ENCODE data around the gene RASGRF2. TPM values are rescaled to one million over a fixed set of nuclear protein-coding genes. Genes with fewer than 3 reads are reported as not detected.

RASGRF2 gene
- total and polyA plus RNA-seq, 2 of the 13 experiments (the other 11 are each of a cell fraction or from before 2014, with no cell fraction given): 23.6 to 29.0 TPM

DNA sequence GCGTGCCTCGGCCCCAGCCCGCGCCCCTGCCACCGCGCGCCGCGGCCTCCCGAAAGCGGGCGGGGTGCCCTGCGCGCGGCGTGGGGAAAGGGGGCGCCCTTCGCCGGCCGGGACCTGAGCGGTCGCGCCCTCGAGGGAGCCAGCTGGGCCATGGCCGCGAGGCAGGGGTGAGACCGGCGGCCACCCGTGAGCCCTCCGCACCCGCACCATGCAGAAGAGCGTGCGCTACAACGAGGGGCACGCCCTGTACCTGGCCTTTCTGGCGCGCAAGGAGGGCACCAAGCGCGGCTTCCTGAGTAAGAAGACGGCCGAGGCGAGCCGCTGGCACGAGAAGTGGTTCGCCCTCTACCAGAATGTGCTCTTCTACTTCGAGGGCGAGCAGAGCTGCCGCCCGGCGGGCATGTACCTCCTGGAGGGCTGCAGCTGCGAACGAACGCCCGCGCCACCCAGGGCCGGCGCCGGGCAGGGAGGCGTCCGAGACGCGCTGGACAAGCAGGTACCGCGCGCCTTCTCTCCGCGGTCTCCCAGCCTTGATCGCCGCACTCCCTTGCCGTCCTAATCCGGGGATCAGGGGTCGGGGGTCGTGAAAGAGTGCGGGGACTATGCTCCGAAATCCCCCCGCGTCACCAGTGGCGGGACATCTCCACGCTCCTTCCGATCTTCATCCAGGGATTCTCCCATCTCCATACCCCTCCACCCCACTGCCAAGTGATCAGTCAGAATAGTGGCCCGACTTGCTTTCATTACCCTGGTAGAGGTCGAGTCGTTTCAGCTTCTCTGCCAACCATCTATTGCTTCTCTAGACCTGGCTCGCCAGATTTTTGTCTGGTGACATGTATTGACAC lies 590 bp downstream of the RASGRF2 start (continued):
- TF ChIP-seq, protein P1, sequence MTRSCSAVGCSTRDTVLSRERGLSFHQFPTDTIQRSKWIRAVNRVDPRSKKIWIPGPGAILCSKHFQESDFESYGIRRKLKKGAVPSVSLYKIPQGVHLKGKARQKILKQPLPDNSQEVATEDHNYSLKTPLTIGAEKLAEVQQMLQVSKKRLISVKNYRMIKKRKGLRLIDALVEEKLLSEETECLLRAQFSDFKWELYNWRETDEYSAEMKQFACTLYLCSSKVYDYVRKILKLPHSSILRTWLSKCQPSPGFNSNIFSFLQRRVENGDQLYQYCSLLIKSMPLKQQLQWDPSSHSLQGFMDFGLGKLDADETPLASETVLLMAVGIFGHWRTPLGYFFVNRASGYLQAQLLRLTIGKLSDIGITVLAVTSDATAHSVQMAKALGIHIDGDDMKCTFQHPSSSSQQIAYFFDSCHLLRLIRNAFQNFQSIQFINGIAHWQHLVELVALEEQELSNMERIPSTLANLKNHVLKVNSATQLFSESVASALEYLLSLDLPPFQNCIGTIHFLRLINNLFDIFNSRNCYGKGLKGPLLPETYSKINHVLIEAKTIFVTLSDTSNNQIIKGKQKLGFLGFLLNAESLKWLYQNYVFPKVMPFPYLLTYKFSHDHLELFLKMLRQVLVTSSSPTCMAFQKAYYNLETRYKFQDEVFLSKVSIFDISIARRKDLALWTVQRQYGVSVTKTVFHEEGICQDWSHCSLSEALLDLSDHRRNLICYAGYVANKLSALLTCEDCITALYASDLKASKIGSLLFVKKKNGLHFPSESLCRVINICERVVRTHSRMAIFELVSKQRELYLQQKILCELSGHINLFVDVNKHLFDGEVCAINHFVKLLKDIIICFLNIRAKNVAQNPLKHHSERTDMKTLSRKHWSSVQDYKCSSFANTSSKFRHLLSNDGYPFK (CRISPR knock-in tag; IDR thresholded peaks at IDR 0.05; ENCODE audit: borderline replicate concordance): peak; percentile 48
- peak; percentile 19 for TF ChIP-seq MED8 (CRISPR knock-in tag; IDR thresholded peaks at IDR 0.05; ENCODE audit: insufficient replicate concordance)
- TF ChIP-seq GMEB2 (CRISPR knock-in tag; IDR thresholded peaks at IDR 0.05; ENCODE audit: low read depth): no peak
- peak; percentile 70; the same call in 1 of the 2 replicates for TF ChIP-seq ZNF563 (CRISPR knock-in tag; IDR thresholded peaks at IDR 0.05)
- TF ChIP-seq, protein P2, sequence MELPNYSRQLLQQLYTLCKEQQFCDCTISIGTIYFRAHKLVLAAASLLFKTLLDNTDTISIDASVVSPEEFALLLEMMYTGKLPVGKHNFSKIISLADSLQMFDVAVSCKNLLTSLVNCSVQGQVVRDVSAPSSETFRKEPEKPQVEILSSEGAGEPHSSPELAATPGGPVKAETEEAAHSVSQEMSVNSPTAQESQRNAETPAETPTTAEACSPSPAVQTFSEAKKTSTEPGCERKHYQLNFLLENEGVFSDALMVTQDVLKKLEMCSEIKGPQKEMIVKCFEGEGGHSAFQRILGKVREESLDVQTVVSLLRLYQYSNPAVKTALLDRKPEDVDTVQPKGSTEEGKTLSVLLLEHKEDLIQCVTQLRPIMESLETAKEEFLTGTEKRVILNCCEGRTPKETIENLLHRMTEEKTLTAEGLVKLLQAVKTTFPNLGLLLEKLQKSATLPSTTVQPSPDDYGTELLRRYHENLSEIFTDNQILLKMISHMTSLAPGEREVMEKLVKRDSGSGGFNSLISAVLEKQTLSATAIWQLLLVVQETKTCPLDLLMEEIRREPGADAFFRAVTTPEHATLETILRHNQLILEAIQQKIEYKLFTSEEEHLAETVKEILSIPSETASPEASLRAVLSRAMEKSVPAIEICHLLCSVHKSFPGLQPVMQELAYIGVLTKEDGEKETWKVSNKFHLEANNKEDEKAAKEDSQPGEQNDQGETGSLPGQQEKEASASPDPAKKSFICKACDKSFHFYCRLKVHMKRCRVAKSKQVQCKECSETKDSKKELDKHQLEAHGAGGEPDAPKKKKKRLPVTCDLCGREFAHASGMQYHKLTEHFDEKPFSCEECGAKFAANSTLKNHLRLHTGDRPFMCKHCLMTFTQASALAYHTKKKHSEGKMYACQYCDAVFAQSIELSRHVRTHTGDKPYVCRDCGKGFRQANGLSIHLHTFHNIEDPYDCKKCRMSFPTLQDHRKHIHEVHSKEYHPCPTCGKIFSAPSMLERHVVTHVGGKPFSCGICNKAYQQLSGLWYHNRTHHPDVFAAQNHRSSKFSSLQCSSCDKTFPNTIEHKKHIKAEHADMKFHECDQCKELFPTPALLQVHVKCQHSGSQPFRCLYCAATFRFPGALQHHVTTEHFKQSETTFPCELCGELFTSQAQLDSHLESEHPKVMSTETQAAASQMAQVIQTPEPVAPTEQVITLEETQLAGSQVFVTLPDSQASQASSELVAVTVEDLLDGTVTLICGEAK (IDR thresholded peaks at IDR 0.05): no peak
- TF ChIP-seq, protein P2 (CRISPR knock-in tag; IDR thresholded peaks at IDR 0.05): peak; percentile 39
- peak; percentile 77; the same call in 1 of the 2 replicates for TF ChIP-seq CAMTA2 (CRISPR knock-in tag; IDR thresholded peaks at IDR 0.05; ENCODE audit: borderline replicate concordance)
- peak; percentile 13; the same call in 1 of the 2 replicates for TF ChIP-seq ZXDC (CRISPR knock-in tag; IDR thresholded peaks at IDR 0.05)
- TF ChIP-seq, protein P3, sequence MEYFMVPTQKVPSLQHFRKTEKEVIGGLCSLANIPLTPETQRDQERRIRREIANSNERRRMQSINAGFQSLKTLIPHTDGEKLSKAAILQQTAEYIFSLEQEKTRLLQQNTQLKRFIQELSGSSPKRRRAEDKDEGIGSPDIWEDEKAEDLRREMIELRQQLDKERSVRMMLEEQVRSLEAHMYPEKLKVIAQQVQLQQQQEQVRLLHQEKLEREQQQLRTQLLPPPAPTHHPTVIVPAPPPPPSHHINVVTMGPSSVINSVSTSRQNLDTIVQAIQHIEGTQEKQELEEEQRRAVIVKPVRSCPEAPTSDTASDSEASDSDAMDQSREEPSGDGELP (IDR thresholded peaks at IDR 0.05; ENCODE audit: borderline replicate concordance, low read depth): peak; percentile 23; the same call in 1 of the 2 replicates

Data from HepG2 (cell line).